Suprapubic skin (tissue), 4 donors: Measurements from ENCODE around the gene CCDC33.

Experiments
- POLR2A ChIP-seq, 2 donors: fragments of 450-650 bp; IDR thresholded peaks; one replicate each; pipeline ENCODE4 v1.6.1; 2017; ENCODE audit warnings: antibody characterized with exemption in 2 of 2, mild to moderate bottlenecking in 2 of 2, moderate library complexity in 2 of 2
- POLR2AphosphoS5 ChIP-seq, 3 donors: sonication (generic); formaldehyde crosslinking; IDR thresholded peaks; one replicate each; pipeline ENCODE4 v1.6.1; 2017; ENCODE audit warnings: antibody characterized with exemption in 3 of 3
- TF ChIP-seq, protein P1 (sequence below), 2 donors: fragments of 200-600 bp in 1 of 2; fragments of 450-650 bp in 1 of 2; sonication (generic) in 1 of 2; IDR thresholded peaks; one replicate each; pipeline ENCODE4 v1.5.1; 2016 to 2019; ENCODE audit warnings: antibody characterized with exemption in 2 of 2, mild to moderate bottlenecking in 1 of 2, moderate library complexity in 1 of 2

GRCh38 chr15:74258456-74259291 is 22.5 kb downstream of the CCDC33 start:
- TF ChIP-seq, protein P1, sequence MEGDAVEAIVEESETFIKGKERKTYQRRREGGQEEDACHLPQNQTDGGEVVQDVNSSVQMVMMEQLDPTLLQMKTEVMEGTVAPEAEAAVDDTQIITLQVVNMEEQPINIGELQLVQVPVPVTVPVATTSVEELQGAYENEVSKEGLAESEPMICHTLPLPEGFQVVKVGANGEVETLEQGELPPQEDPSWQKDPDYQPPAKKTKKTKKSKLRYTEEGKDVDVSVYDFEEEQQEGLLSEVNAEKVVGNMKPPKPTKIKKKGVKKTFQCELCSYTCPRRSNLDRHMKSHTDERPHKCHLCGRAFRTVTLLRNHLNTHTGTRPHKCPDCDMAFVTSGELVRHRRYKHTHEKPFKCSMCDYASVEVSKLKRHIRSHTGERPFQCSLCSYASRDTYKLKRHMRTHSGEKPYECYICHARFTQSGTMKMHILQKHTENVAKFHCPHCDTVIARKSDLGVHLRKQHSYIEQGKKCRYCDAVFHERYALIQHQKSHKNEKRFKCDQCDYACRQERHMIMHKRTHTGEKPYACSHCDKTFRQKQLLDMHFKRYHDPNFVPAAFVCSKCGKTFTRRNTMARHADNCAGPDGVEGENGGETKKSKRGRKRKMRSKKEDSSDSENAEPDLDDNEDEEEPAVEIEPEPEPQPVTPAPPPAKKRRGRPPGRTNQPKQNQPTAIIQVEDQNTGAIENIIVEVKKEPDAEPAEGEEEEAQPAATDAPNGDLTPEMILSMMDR (IDR thresholded peaks at IDR 0.05), result no peak
- TF ChIP-seq POLR2A (IDR thresholded peaks at IDR 0.05), result no peak
- no peak for TF ChIP-seq POLR2AphosphoS5 (IDR thresholded peaks at IDR 0.05)
